IMR-90 (cell line): Measurements from ENCODE around the gene AK2. TPM values are rescaled to one million over a fixed set of nuclear protein-coding genes. Genes with fewer than 3 reads are reported as not detected.

Experiments used
- ATAC-seq: fragments of 200-7000 bp; cut with Tn5 transposase; 2 replicates; pipeline ENCODE4 v1.9.1; 2020; ENCODE audit warnings: low read depth, mild to moderate bottlenecking, moderate library complexity
- BruUV-seq: library from RNA; stranded (reverse); fragments of 400-500 nt; replicated peaks from 2 replicates; lab custom pipeline; 2021; lab: Mats Ljungman, UMichigan
- CTCF ChIA-PET: fragments of 300-600 bp; formaldehyde crosslinking; extraction: SDS; loops from one replicate; lab custom pipeline; 2021; ENCODE audit warnings: antibody characterized with exemption; lab: Yijun Ruan, JAX
- POLR2A ChIA-PET: fragments of 300-600 bp; sonication (Branson Sonifier 250); formaldehyde crosslinking; loops from one replicate; lab custom pipeline; 2022; ENCODE audit warnings: antibody characterized with exemption; ENCODE audit not compliant: unreplicated experiment; lab: Charles Lee
- DNase-seq: peaks from one replicate; pipeline ENCODE4 v3.0.0; 2013
- H2AFZ ChIP-seq: replicated peaks from 2 replicates; pipeline ENCODE3; 2013; ENCODE audit warnings: low read length, mild to moderate bottlenecking; ENCODE audit not compliant: poor library complexity
- H2AK5ac ChIP-seq: 2 replicates; pipeline ENCODE4 v1.6.1; 2013; ENCODE audit warnings: low read depth, low read length, inconsistent platforms
- H2AK9ac ChIP-seq: replicated peaks from 2 replicates; pipeline ENCODE3; 2013; ENCODE audit warnings: mild to moderate bottlenecking, low read depth, low read length, moderate library complexity; ENCODE audit not compliant: poor library complexity
- H2BK120ac ChIP-seq: 2 replicates; pipeline ENCODE4 v1.6.1; 2013; ENCODE audit warnings: low read depth, low read length, inconsistent platforms
- H2BK15ac ChIP-seq: 3 replicates; pipeline ENCODE4 v1.6.1; 2013; ENCODE audit warnings: low read depth, low read length, inconsistent platforms
- H2BK20ac ChIP-seq: 2 replicates; pipeline ENCODE4 v1.6.1; 2013; ENCODE audit warnings: low read depth, mild to moderate bottlenecking, inconsistent platforms, low read length, moderate library complexity
- H2BK5ac ChIP-seq: 2 replicates; pipeline ENCODE4 v1.6.1; 2013; ENCODE audit warnings: mild to moderate bottlenecking, low read depth, low read length, inconsistent platforms; ENCODE audit not compliant: poor library complexity, severe bottlenecking
- H3K14ac ChIP-seq: replicated peaks from 2 replicates; pipeline ENCODE4 v1.6.1; 2013; ENCODE audit warnings: low read depth, low read length, inconsistent platforms
- H3K18ac ChIP-seq: 2 replicates; pipeline ENCODE4 v1.6.1; 2013; ENCODE audit warnings: low read depth, low read length, control low read depth
- H3K23ac ChIP-seq: 2 replicates; pipeline ENCODE4 v1.6.1; 2013; ENCODE audit warnings: low read depth, low read length, inconsistent platforms
- H3K27ac ChIP-seq: 2 replicates; pipeline ENCODE4 v1.5.1; 2013; ENCODE audit warnings: mild to moderate bottlenecking, control low read depth, low read length; ENCODE audit not compliant: insufficient read depth
- H3K27me3 ChIP-seq: 2 replicates; pipeline ENCODE4 v1.6.1; 2013; ENCODE audit warnings: low read length; ENCODE audit not compliant: control insufficient read depth, insufficient read depth
- H3K36me3 ChIP-seq: 2 replicates; pipeline ENCODE4 v1.6.1; 2013; ENCODE audit warnings: low read length, mixed read lengths; ENCODE audit not compliant: control insufficient read depth, insufficient read depth
- H3K4ac ChIP-seq: 2 replicates; pipeline ENCODE4 v1.6.1; 2013; ENCODE audit warnings: low read depth, low read length, inconsistent platforms
- H3K4me1 ChIP-seq: 2 replicates; pipeline ENCODE4 v1.6.1; 2013; ENCODE audit warnings: low read length, mixed read lengths; ENCODE audit not compliant: control insufficient read depth, insufficient read depth
- H3K4me2 ChIP-seq: 2 replicates; pipeline ENCODE4 v1.6.1; 2013; ENCODE audit warnings: low read depth, mild to moderate bottlenecking, control low read depth, low read length, moderate library complexity
- H3K4me3 ChIP-seq: 2 replicates; pipeline ENCODE4 v1.5.1; 2013; ENCODE audit warnings: low read depth, mild to moderate bottlenecking, control low read depth, low read length, moderate library complexity; ENCODE audit not compliant: insufficient read depth
- H3K56ac ChIP-seq: 2 replicates; pipeline ENCODE4 v1.6.1; 2013; ENCODE audit warnings: low read length, inconsistent platforms; ENCODE audit not compliant: insufficient read depth; ENCODE audit errors: extremely low read depth
- H3K79me1 ChIP-seq, 2 experiments: 2 replicates each; pipeline ENCODE4 v1.6.1; 2013; ENCODE audit warnings: low read length in 2 of 2, inconsistent platforms in 1 of 2, low read depth in 1 of 2
- H3K9ac ChIP-seq: 2 replicates; pipeline ENCODE4 v1.6.1; 2013; ENCODE audit warnings: low read depth, low read length, control low read depth
- H3K9me1 ChIP-seq: 2 replicates; pipeline ENCODE4 v1.6.1; 2013; ENCODE audit warnings: low read length, inconsistent platforms; ENCODE audit not compliant: insufficient read depth
- H3K9me3 ChIP-seq: 2 replicates; pipeline ENCODE4 v1.6.1; 2013; ENCODE audit warnings: low read length; ENCODE audit not compliant: control insufficient read depth, insufficient read depth
- H4K20me1 ChIP-seq: 2 replicates; pipeline ENCODE4 v1.6.1; 2013; ENCODE audit warnings: low read length, inconsistent platforms; ENCODE audit not compliant: insufficient read depth
- H4K5ac ChIP-seq: 2 replicates; pipeline ENCODE4 v1.6.1; 2013; ENCODE audit warnings: mild to moderate bottlenecking, low read depth, low read length, control low read depth
- H4K8ac ChIP-seq, 2 experiments: 2 replicates each; pipeline ENCODE4 v1.6.1; 2013; ENCODE audit warnings: low read depth in 2 of 2, low read length in 2 of 2, control low read depth in 1 of 2, inconsistent platforms in 1 of 2
- H4K91ac ChIP-seq: 2 replicates; pipeline ENCODE4 v1.6.1; 2013; ENCODE audit warnings: low read depth, low read length, inconsistent platforms; ENCODE audit not compliant: insufficient read depth
- BHLHE40 ChIP-seq: fragments of 150-350 bp; IDR thresholded peaks from 2 replicates; pipeline ENCODE4 v1.6.1; 2016; ENCODE audit warnings: mild to moderate bottlenecking, low read depth, low read length
- CEBPB ChIP-seq: IDR thresholded peaks from 2 replicates; pipeline ENCODE4 v1.6.1; 2012; ENCODE audit warnings: low read depth, low read length, improper control_type of control experiment
- CHD1 ChIP-seq: IDR thresholded peaks from 2 replicates; pipeline ENCODE4 v1.6.1; 2012; ENCODE audit warnings: low read depth, low read length, improper control_type of control experiment
- ELK1 ChIP-seq: fragments of 150-350 bp; IDR thresholded peaks from 2 replicates; pipeline ENCODE4 v1.6.1; 2016; ENCODE audit warnings: low read depth, mild to moderate bottlenecking, low read length, moderate library complexity, borderline replicate concordance
- FOS ChIP-seq: fragments of 150-350 bp; IDR thresholded peaks from 2 replicates; pipeline ENCODE4 v1.6.1; 2016; ENCODE audit warnings: low read depth, low read length
- MAFK ChIP-seq: IDR thresholded peaks from 2 replicates; pipeline ENCODE4 v1.6.1; 2012; ENCODE audit warnings: low read depth, low read length, improper control_type of control experiment
- MAZ ChIP-seq: IDR thresholded peaks from 2 replicates; pipeline ENCODE4 v1.6.1; 2012; ENCODE audit warnings: low read depth, mild to moderate bottlenecking, low read length, improper control_type of control experiment, moderate library complexity, borderline replicate concordance
- MXI1 ChIP-seq: IDR thresholded peaks from 2 replicates; pipeline ENCODE4 v1.6.1; 2012; ENCODE audit warnings: low read depth, mild to moderate bottlenecking, low read length, moderate library complexity, borderline replicate concordance
- NFE2L2 ChIP-seq: fragments of 150-350 bp; IDR thresholded peaks from 2 replicates; pipeline ENCODE4 v1.6.1; 2016; ENCODE audit warnings: low read depth, mild to moderate bottlenecking, low read length
- POLR2A ChIP-seq: IDR thresholded peaks from 2 replicates; pipeline ENCODE4 v1.6.1; 2012; ENCODE audit warnings: mild to moderate bottlenecking, low read depth, low read length
- RAD21 ChIP-seq: IDR thresholded peaks from 2 replicates; pipeline ENCODE4 v1.6.1; 2012; ENCODE audit warnings: low read length, improper control_type of control experiment
- RCOR1 ChIP-seq: IDR thresholded peaks from 2 replicates; pipeline ENCODE4 v1.6.1; 2012; ENCODE audit warnings: mild to moderate bottlenecking, low read length, improper control_type of control experiment; ENCODE audit not compliant: insufficient replicate concordance
- RFX5 ChIP-seq: IDR thresholded peaks from 2 replicates; pipeline ENCODE4 v1.8.0; 2012; ENCODE audit warnings: low read depth, mild to moderate bottlenecking, low read length, moderate library complexity
- SMC3 ChIP-seq: fragments of 150-350 bp; IDR thresholded peaks from 2 replicates; pipeline ENCODE4 v1.6.1; 2016; ENCODE audit warnings: low read depth, mild to moderate bottlenecking, antibody characterized with exemption, low read length, moderate library complexity
- USF2 ChIP-seq: fragments of 150-350 bp; IDR thresholded peaks from 2 replicates; pipeline ENCODE4 v1.6.1; 2017; ENCODE audit warnings: mild to moderate bottlenecking, antibody characterized with exemption, low read length, low read depth
- dilution Hi-C: fragments of 300-500 bp; cut with HindIII; formaldehyde crosslinking; loops from one replicate; pipeline ENCODE4 v1.14.3; 2018; ENCODE audit warnings: low sequenced_read_pairs; ENCODE audit not compliant: unreplicated experiment
- in situ Hi-C: fragments of 300-500 bp; cut with MboI; formaldehyde crosslinking; loops from 3 replicates; pipeline ENCODE4 v1.14.3; 2019; ENCODE audit warnings: low sequenced_read_pairs, inconsistent platforms, mixed read lengths
- intact Hi-C: fragments of 100-400 bp; cut with micrococcal nuclease; formaldehyde crosslinking; loops from 2 replicates; pipeline ENCODE4 v1.10.0; 2022
- polyA plus RNA-seq, 3 experiments: library from polyadenylated mRNA; depleted of rRNA; stranded (reverse); fragments of >200 nt; gene quantifications; 2 replicates each; pipeline ENCODE4 v1.2.3, GENCODE V29; 2012; ENCODE audit warnings: low replicate concordance in 1 of 3
- total RNA-seq: library from RNA; depleted of rRNA; stranded (reverse); fragments of >200 nt; gene quantifications from 2 replicates; pipeline ENCODE4 v1.2.3, GENCODE V29; 2012
- TF ChIP-seq, protein P1 (sequence below): conservative IDR thresholded peaks from 2 replicates; pipeline ENCODE4 v1.5.1; 2012; ENCODE audit warnings: mild to moderate bottlenecking, low read depth, low read length, improper control_type of control experiment

The AK2 gene
- total and polyA plus RNA-seq, 2 of the 4 experiments (the other 2 are of a cell fraction), result 118 to 203 TPM

DNA sequence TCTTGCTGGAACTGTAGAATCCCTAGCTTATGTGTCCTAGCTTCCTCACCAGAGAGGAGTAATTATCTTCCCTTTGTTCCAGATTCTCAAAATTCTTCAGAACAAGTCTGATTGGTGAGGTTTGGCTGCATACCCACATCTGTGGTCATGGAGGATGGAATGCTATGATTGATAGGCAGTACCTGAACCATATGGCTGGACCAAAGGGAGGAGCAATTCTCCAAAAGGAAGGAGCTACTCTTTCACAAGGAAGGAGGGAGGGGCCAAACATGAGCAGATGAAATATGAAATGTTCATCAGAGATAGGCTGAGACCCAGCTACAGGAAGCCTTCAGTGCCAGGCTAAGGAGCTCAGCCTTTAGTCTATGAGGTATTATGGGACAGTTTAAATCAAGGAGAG, 67.1 kb downstream of the AK2 start:
- no peak for DNase-seq

More for the DNA sequence above, 67.1 kb downstream of the AK2 start:
- no peaks in the 10 kb centered on the region for H3K9me3 ChIP-seq
- no peak overlapping the region for H4K91ac ChIP-seq
- POLR2A ChIA-PET, result no interaction called here
- no peak overlapping the region for H3K18ac ChIP-seq
- no peak overlapping the region for H2BK5ac ChIP-seq
- ATAC-seq, result no peak
- dilution Hi-C loops (no loop called here), in situ Hi-C loops (no loop called here), intact Hi-C loops (no loop called here)
- H2BK15ac ChIP-seq, result no peak overlapping the region
- TF ChIP-seq SMC3 (no peak), POLR2A (no peak), FOS (no peak), RFX5 (no peak), USF2 (no peak), CHD1 (no peak), BHLHE40 (no peak), MXI1 (no peak), ELK1 (no peak), RAD21 (no peak), CEBPB (no peak), RCOR1 (no peak), NFE2L2 (no peak), MAFK (no peak), MAZ (no peak)
- TF ChIP-seq, protein P1, sequence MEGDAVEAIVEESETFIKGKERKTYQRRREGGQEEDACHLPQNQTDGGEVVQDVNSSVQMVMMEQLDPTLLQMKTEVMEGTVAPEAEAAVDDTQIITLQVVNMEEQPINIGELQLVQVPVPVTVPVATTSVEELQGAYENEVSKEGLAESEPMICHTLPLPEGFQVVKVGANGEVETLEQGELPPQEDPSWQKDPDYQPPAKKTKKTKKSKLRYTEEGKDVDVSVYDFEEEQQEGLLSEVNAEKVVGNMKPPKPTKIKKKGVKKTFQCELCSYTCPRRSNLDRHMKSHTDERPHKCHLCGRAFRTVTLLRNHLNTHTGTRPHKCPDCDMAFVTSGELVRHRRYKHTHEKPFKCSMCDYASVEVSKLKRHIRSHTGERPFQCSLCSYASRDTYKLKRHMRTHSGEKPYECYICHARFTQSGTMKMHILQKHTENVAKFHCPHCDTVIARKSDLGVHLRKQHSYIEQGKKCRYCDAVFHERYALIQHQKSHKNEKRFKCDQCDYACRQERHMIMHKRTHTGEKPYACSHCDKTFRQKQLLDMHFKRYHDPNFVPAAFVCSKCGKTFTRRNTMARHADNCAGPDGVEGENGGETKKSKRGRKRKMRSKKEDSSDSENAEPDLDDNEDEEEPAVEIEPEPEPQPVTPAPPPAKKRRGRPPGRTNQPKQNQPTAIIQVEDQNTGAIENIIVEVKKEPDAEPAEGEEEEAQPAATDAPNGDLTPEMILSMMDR, result no peak
- H3K9ac ChIP-seq, result no peak overlapping the region
- no peak overlapping the region for H4K5ac ChIP-seq
- no peaks in the 10 kb centered on the region for H3K36me3 ChIP-seq
- H3K27ac ChIP-seq, result no peak overlapping the region
- no peak overlapping the region for H2BK20ac ChIP-seq
- no peak overlapping the region for H3K4me3 ChIP-seq
- no peak overlapping the region for H2BK120ac ChIP-seq
- no TSS peak for BruUV-seq
- no peak overlapping the region for H3K4ac ChIP-seq
- H2AFZ ChIP-seq, result no peak overlapping the region
- H3K79me1 ChIP-seq, result no peaks in the 10 kb centered on the region
- H3K4me2 ChIP-seq, result no peak overlapping the region
- H4K20me1 ChIP-seq, result no peaks in the 10 kb centered on the region
- H3K27me3 ChIP-seq, result peaks cover 2% of the 10 kb centered on the region
- H3K9me1 ChIP-seq, result peaks cover 6% of the 10 kb centered on the region; the same call in 1 of the 2 replicates
- H3K56ac ChIP-seq, result no peak overlapping the region
- peaks cover 6% of the 10 kb centered on the region for H3K4me1 ChIP-seq
- CTCF ChIA-PET, result interaction anchor here (0.6 to 1.4 kb wide), 3 partner anchors 37 to 1053 kb away, joined by 3 to 5 read pairs (median 3); no protein-coding TSS in a partner anchor
- H3K23ac ChIP-seq, result peak overlapping the region; percentile 16; the same call in 1 of the 2 replicates
- H3K14ac ChIP-seq, result no peak overlapping the region
- no peak overlapping the region for H4K8ac ChIP-seq
- no peak overlapping the region for H2AK9ac ChIP-seq
- 0 out of 2 replicates have a peak overlapping the region, but pooled peaks have one; percentile 4 for H2AK5ac ChIP-seq
